T-helper 2 cell treated with Interferon-gamma antibody and Interleukin-4, amounts not matched to agents 100 ng/mL and 5 ng/mL, for 36 hours (primary cell): ENCODE measurements around the gene FAM114A2. TPM values are rescaled to one million over a fixed set of nuclear protein-coding genes. Genes with fewer than 3 reads are reported as not detected.

Source experiments
- intact Hi-C: fragments of 100-400 bp; cut with micrococcal nuclease; formaldehyde crosslinking; loops from one replicate; pipeline ENCODE4 v1.15.1; 2023
- total RNA-seq: library from RNA; stranded (reverse); gene quantifications from 2 replicates; pipeline ENCODE4 v1.2.3, GENCODE V29; 2022

Gene FAM114A2
- total RNA-seq, result 21.2 and 23.1 TPM in 2 replicates

- intact Hi-C loops, result loop anchor here (1.0 to 5.0 kb wide), 6 partner anchors 36 to 898 kb away; partner anchors contain the start of genes CNOT8, GALNT10, GEMIN5 and LARP1
Observed at GRCh38 chr5:154038707-154039457, at the start of gene FAM114A2, which contains the start of gene MFAP3. Gene FAM114A2, minus strand, starts transcription at chr5:154038910. Its CDS starts 3,957 bp downstream, at chr5:154034953. Gene MFAP3, plus strand, starts transcription at chr5:154038967. Its CDS starts 10,756 bp downstream, at chr5:154049723.

GRCh38 chr5:154087260-154087659, 48.5 kb upstream of the FAM114A2 start:
- intact Hi-C loops, result no loop called here

- intact Hi-C loops, result no loop called here
Observed at GRCh38 chr5:154086641-154087040, 47.9 kb upstream of the FAM114A2 start.

DNA sequence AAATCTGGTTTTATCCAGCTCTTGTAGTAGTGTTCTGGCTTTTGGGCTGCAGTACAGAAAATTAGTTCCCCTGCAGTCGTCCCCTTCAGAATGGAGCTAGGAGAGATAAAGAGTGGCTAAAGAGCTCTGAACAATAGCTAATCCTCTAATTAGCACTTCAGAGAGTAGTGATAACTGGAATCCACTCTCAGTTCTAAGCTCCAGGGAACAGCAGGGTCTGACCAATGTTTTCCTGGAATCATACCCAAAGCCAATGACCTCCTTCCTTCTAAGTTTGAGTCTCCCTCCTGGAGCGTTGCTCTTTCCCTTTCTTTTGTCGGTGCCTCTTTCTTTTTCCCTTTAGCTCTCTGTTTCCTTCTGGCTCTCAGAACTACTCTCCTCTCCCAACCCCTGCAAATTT, 47.4 kb upstream of the FAM114A2 start:
- intact Hi-C loops, result no loop called here

DNA sequence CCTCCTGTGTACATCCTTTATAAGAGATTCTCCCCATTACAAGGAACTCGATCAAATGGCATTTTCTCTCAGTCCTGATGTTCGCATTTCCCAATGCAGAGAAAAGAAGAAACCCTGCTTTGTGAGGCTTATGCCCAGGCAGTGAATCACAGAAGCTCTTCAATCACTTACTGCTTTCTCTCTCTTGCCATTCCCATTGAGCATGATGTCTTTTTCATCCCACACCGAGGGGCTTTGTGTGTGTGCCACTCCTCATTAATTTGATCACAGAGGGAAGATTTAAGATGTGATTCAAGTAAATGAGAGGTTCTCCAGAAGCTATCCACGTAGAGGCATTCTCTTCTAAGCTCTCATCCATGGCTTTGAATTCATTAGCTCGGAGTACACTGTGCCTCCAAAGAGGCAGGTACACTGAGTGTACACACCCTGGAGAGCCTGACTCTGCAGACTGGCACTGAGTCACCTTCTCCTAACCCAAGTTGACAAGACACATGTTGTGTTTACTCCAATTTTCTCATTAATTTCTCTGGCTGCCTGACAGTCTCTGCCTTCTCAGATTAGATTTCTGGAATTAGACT, 45.4 kb upstream of the FAM114A2 start:
- intact Hi-C loops, result no loop called here

- intact Hi-C loops, result no loop called here
Observed at GRCh38 chr5:154081246-154081645, 42.5 kb upstream of the FAM114A2 start.

GRCh38 chr5:154078272-154078671, 39.6 kb upstream of the FAM114A2 start:
- intact Hi-C loops, result loop anchor here (10.0 kb wide), 1 partner anchor 537 kb away; no protein-coding TSS in a partner anchor

DNA sequence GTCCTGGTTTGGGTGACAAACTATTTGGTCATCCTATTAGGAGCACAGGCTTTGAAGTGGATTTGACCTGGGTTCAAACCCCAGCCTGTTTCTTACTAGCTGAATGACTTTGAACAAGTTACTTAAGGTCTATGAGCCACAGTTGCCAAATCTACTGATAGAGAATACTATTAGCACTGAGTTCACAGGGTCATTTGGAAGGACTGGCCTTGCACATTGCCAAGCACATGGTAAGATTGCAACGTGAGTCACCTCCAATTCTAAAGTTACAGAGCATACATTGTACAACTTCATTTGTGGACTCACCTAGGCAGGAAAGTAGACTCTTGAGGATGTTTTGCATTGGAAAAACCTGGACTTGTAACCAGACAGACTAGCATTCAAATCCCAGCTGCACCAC, 39.0 kb upstream of the FAM114A2 start:
- intact Hi-C loops, result loop anchor here (10.0 kb wide), 1 partner anchor 537 kb away; no protein-coding TSS in a partner anchor

DNA sequence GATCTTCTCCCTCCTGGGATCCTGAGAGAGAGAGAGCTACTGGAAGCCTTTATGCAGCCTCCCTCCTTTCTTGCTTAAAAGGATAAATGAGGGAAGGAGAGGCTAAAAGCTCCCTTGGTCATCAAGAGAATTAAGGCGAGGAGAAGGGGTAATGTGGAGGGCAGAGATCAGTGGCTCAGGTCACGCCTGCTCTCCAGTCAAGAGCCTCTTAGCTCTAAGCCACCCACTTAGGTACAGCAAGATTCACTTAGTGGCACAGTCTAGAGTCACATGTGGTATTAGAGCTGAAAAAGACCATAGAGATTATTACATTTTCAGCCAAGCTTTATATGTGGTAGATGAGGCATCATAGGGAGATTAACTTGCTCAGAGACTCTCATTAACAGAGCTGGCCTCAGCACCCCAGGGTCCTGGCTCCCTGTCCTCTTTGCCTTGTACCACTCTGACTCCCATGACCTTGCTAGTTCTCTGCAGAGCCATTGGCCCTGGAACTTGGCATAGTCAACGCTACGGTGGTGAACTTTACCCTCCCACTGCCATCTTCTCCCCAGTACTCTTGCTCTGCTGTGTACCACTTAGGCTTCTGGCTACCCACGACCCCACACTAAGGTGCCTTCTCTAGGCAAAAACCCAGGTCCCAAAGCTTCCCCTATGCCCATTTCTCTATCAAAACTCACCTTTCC, 37.7 kb upstream of the FAM114A2 start:
- intact Hi-C loops, result loop anchor here (10.0 kb wide), 1 partner anchor 538 kb away; no protein-coding TSS in a partner anchor

GRCh38 chr5:154072414-154073171, 33.9 kb upstream of the FAM114A2 start:
- intact Hi-C loops, result loop anchor here (1.0 to 10.0 kb wide), 9 partner anchors 98 to 568 kb away; partner anchors contain the start of gene SAP30L

DNA sequence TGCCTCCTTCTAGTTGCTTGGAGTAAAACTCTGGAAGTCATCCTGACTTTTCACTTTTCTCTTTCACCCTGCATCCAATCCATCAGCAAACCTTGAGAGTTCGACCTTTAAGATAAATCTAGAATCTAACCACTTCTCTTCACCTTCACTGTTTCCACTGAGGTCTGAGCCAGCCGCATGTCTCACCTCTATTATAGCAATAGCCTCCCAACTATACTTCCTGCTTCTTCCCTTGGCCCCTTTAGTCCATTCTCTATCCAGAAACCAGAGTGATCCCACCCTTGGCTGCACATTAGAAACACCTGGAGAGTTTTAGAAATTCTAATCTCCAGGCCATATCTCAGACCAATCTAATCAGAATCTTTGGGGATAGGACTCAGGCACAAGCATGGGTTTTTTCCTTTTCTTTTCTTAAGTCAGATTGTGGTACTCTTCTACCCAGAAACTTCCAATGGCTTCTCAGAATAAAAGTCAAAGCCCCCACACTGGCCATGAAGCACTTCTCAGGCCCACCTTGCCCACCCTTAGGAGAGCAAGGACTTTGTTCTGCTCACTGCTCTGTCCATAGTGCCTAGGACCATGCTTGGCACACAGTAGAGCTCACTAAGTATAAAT, 33.2 kb upstream of the FAM114A2 start:
- intact Hi-C loops, result loop anchor here (1.0 to 10.0 kb wide), 9 partner anchors 97 to 569 kb away; partner anchors contain the start of gene SAP30L

GRCh38 chr5:154069854-154070253, 31.1 kb upstream of the FAM114A2 start:
- intact Hi-C loops, result loop anchor here (5.0 to 10.0 kb wide), 2 partner anchors 397 to 545 kb away; no protein-coding TSS in a partner anchor

DNA sequence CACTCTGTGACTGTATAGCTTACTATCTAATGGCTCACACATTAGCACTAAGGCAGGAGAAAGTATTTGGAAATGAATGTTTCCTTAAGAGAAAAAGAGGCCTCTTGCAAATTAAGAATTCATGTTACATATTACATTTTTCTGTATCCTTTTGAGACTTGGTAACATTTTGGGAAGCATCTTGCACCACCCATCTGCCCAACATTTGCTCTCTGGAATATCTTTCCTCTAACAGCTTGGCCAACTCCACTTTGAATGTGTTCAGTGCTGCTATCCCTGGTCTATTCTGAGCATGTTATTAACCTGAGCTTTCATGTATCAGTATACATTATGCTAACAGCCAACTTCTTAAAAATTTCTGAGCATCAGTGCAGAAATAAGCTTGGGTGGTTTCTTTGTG, 27.3 kb upstream of the FAM114A2 start:
- intact Hi-C loops, result no loop called here

GRCh38 chr5:154063372-154063771, 24.7 kb upstream of the FAM114A2 start:
- intact Hi-C loops, result no loop called here

DNA sequence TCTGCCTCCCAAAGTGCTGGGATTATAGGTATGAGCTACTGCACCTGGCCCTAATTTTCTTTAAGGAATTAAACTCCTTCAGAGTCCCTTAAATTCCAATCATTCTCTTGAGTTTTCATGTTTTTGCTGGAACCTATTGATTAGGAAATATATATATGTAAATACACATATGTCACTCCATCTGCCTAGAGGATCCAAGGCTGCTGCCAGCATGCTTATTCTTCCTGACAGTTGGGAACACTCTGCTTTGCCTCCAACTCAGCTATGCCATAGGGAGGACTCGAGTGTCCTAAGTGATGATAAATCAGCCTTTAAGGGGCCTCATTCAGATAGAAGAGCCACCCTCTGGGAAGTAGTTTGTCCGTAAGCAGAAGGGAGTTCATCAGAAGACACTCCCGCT, 21.9 kb upstream of the FAM114A2 start:
- intact Hi-C loops, result no loop called here

- intact Hi-C loops, result no loop called here
Observed at GRCh38 chr5:154059583-154059982, 20.9 kb upstream of the FAM114A2 start.

DNA sequence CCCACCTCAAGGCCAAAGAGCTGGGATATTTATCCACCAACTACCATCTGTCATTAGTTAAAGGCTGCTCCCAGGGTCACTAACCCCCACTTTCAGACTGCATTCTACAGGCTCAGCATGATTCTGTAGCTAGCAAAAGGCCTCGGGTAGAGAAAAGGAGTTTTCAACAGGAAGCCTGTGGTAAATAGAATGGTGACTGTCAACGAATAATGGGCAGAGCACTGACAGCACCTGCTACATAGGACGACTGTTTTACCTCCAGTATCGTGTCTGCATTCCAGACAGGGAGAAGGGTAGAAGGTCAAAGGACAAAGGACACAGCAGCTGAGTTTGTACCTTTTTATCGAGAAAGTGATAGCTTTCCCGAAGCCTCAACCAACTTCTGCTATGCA, 20.3 kb upstream of the FAM114A2 start:
- intact Hi-C loops, result no loop called here

GRCh38 chr5:154058055-154059038, 19.6 kb upstream of the FAM114A2 start:
- intact Hi-C loops, result no loop called here

- intact Hi-C loops, result no loop called here
Observed at GRCh38 chr5:154055201-154055600, 16.5 kb upstream of the FAM114A2 start.
